Measurements from ENCODE around the gene KRT24.

The KRT24 gene

DNA sequence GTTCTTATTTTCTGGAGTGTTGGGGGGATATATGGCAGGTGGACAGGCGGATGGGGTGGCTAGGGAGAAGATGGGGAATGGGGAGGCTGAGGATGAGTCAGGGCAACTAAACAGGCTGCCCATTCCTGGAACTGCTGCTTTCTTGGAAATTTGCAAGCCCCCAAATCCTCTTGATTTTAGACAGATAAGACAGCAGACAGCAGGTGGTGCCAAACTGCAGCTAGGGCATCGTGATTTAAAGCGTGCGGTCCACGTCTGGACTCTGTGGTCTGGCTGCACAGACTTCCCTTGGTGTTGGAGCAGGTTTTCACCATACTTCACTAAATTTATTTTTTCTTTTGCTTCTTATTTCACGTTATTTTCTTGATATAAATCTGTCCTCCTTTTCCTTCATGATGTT lies 10.9 kb upstream of the KRT24 start:
- no peaks in the 10 kb centered on the region for H3K36me3 Mint-ChIP-seq (ENCODE audit: low read depth)
- no peaks in the 10 kb centered on the region for H3K9me3 Mint-ChIP-seq
- DNase-seq, result no peak
- H3K27me3 Mint-ChIP-seq, result peaks cover 12% of the 10 kb centered on the region
- no peak overlapping the region for H3K4me3 Mint-ChIP-seq
- H3K27ac Mint-ChIP-seq, result no peak overlapping the region
- H3K4me1 Mint-ChIP-seq (ENCODE audit: low read depth), result peaks cover 6% of the 10 kb centered on the region

DNA sequence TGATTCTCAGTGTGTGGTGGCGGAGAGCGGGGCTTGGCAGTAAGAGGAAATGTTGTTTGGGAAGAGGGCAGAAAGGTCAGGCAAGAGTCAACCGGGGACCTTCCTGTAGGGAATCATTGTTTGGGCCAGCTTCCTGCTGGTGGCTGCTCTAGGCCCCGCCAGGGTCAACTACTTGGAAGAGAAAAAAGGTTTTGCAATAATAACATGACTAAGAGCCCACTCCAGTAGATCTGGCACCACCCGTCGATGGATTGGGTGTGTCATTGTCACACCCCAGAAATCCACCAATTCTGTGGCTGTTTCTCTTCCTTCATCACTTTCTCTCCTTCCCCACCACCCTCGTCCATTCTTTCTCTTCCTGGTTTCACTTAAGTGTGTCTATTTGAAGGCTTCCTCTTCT lies 4.2 kb upstream of the KRT24 start:
- H3K27ac Mint-ChIP-seq, result no peak overlapping the region
- DNase-seq, result no peak

DNA sequence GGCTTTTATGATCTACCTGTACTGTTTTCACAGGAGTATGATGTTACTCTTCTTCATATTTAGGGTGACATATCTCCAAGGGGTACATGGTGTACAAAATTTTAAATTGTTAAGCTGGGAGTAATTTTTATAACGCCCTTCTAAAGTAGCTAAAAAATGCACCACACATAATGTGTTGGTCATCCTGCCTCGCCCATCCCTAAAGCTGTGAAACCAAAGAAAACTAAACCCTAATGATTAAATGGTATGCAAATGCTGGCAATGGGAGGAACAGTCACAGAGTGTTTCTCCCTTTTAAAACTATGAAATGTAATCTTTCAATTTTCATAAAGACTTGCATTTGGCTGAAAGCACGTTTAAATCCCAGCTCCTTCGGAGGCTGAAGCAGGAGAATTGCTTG lies 2.0 kb upstream of the KRT24 start:
- DNase-seq, result no peak
- Mint-ChIP-seq H3K27me3 (peaks cover 24% of the 10 kb centered on the region), H3K36me3 (ENCODE audit: low read depth) (no peaks in the 10 kb centered on the region), H3K4me1 (ENCODE audit: low read depth) (peaks cover 5% of the 10 kb centered on the region), H3K9me3 (no peaks in the 10 kb centered on the region), H3K27ac (no peak overlapping the region), H3K4me3 (no peak overlapping the region)

More for the DNA sequence above, 4.2 kb upstream of the KRT24 start:
- H3K4me1 Mint-ChIP-seq (ENCODE audit: low read depth), result peaks cover 6% of the 10 kb centered on the region
- H3K4me3 Mint-ChIP-seq, result no peak overlapping the region
- no peaks in the 10 kb centered on the region for H3K9me3 Mint-ChIP-seq
- H3K27me3 Mint-ChIP-seq, result peaks cover 24% of the 10 kb centered on the region
- H3K36me3 Mint-ChIP-seq (ENCODE audit: low read depth), result no peaks in the 10 kb centered on the region

DNA sequence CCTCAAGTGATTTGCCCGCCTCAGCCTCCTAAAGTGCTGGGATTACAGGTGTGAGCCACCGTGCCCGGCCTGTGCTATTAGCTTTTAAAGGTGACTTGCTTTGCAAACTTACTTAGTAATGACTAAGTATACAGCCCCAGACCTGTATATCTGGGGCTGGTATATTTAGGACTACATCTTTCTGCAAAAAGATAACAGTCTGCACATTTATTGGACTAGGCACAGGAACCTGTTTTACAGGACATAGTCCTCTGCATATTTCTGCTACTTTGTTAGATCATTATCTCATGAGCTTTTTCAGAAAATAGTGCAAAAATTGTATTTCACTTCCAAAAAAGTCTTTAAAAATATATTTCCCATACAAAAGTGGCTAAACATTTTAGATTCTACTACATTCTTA lies 1.3 kb downstream of the KRT24 start:
- no peaks in the 10 kb centered on the region for H3K4me1 Mint-ChIP-seq (ENCODE audit: low read depth)
- H3K9me3 Mint-ChIP-seq, result no peaks in the 10 kb centered on the region
- H3K36me3 Mint-ChIP-seq (ENCODE audit: low read depth), result no peaks in the 10 kb centered on the region
- peaks cover 31% of the 10 kb centered on the region for H3K27me3 Mint-ChIP-seq
- DNase-seq, result no peak
- H3K4me3 Mint-ChIP-seq, result no peak overlapping the region
- no peak overlapping the region for H3K27ac Mint-ChIP-seq

DNA sequence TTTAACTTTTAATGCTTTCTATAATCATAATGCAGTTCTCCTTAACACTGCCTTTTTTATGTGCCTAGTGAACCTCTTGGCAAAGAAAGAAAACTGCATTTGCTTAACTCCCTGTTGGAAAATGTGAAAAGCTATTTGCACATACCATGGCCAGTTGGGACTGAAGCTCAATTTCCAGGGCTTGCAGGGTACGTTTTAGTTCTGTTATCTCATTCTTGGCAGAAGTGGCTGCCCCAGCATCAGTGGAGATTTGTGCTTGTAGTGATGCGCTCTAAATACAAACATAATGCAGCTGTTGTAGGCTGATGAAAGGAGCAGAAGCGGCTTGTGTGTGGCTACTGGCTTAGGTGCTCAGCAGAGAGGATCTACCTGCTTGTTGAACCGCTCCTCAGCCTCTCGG lies 3.7 kb downstream of the KRT24 start:
- no peak overlapping the region for H3K4me3 Mint-ChIP-seq
- no peaks in the 10 kb centered on the region for H3K9me3 Mint-ChIP-seq
- no peak for DNase-seq
- H3K27me3 Mint-ChIP-seq, result peaks cover 36% of the 10 kb centered on the region
- H3K27ac Mint-ChIP-seq, result no peak overlapping the region
- H3K36me3 Mint-ChIP-seq (ENCODE audit: low read depth), result no peaks in the 10 kb centered on the region
- H3K4me1 Mint-ChIP-seq (ENCODE audit: low read depth), result no peaks in the 10 kb centered on the region

DNA sequence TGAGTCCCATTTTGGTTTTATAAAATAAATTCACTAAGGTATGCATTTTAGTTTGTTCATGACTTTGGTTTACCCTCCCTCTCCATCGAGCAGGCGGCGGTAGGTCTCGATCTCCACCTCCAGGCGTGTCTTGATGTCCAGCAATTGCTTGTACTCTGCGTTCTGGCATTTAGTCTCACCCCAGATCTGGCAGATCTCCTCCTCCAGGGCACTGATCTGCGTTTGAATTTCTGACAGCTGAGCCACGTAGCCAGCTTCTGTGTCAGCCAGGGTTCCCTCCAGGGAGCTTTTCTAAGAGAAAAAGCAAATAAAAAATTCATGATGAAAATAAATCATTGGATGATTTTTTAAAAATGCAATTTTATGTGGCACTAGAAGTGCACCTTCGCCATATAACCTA lies 4.2 kb downstream of the KRT24 start:
- Mint-ChIP-seq H3K4me1 (ENCODE audit: low read depth) (no peaks in the 10 kb centered on the region), H3K4me3 (no peak overlapping the region), H3K27ac (no peak overlapping the region), H3K27me3 (peaks cover 36% of the 10 kb centered on the region), H3K9me3 (no peaks in the 10 kb centered on the region), H3K36me3 (ENCODE audit: low read depth) (no peaks in the 10 kb centered on the region)
- no peak for DNase-seq

DNA sequence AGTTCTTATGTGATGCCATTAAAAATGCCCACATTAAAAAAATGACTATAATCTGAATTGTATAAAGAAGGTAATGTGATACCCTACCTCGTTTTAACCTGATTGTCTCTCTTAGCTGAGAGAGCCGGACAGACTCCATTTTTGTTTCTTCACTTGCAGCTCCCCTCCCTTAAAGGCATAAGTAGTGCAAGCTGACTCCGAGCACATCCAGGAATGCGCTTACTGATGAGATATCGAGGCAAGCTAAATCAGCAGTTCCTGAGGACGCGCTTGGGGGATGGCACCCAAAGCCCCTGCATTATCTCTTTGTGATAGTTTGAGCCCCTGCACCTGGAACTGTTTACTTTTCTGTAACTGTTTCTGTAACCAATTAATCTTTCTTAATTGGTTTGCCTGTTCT lies 6.3 kb downstream of the KRT24 start:
- H3K27ac Mint-ChIP-seq, result no peak overlapping the region
- no peak for DNase-seq
- no peaks in the 10 kb centered on the region for H3K4me1 Mint-ChIP-seq (ENCODE audit: low read depth)
- H3K4me3 Mint-ChIP-seq, result no peak overlapping the region
- peaks cover 35% of the 10 kb centered on the region for H3K27me3 Mint-ChIP-seq
- no peaks in the 10 kb centered on the region for H3K9me3 Mint-ChIP-seq
- no peaks in the 10 kb centered on the region for H3K36me3 Mint-ChIP-seq (ENCODE audit: low read depth)

DNA sequence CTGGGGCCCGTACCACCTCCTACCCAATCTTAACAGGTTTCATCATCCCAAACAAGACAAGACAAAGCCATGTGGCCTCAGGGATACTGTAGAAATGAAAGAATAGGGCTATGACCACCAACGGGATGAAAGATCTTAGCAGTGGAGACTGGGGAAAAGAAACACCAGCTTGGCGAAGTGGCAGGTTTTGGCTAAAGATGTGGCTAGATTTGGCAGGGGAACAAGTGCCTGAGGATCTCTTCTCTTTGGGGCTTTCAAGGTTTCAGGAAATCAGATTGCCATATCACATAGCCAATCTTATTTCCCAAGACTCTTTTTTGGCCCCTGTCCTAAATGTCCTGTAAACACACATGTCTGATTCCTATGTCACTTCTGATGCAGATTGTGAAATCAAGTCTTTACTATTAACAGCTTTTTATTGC lies 6.9 kb downstream of the KRT24 start:
- no peak for DNase-seq
- Mint-ChIP-seq H3K36me3 (ENCODE audit: low read depth) (no peaks in the 10 kb centered on the region), H3K27me3 (peaks cover 35% of the 10 kb centered on the region)

DNA sequence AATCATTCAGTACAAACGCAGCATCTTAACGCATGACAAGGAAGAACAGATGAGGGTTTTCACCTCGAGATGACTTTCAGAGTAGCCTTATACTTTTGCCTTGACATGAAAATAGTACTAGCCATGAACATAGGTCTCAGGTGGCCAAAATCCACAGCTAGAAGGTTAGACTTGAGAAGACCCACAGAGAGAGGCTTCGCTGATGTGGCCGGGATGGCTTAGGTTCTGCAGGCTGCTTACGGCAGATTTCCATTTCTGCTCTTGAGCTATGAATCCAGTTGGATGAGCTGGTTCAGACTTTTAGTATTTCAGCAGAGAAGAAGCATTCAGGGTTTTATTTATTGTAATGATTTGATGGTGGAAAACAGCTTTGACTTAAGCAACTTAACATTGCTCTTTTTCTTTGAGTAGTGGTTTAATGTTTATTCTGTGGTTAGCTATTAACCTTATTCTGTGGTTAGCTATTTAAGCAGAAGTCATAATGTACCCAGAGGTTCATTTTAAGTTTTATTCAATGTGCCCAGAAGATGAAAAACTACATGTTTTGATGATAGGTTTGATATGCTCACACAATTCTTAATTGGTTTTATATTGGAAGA lies 7.6 kb downstream of the KRT24 start:
- Mint-ChIP-seq H3K4me1 (ENCODE audit: low read depth) (no peaks in the 10 kb centered on the region), H3K9me3 (no peaks in the 10 kb centered on the region), H3K27me3 (peaks cover 35% of the 10 kb centered on the region), H3K36me3 (ENCODE audit: low read depth) (no peaks in the 10 kb centered on the region), H3K4me3 (no peak overlapping the region), H3K27ac (no peak overlapping the region)
- DNase-seq, result no peak

More for the DNA sequence above, 6.9 kb downstream of the KRT24 start:
- no peaks in the 10 kb centered on the region for H3K4me1 Mint-ChIP-seq (ENCODE audit: low read depth)
- H3K4me3 Mint-ChIP-seq, result no peak overlapping the region
- no peaks in the 10 kb centered on the region for H3K9me3 Mint-ChIP-seq
- no peak overlapping the region for H3K27ac Mint-ChIP-seq

DNA sequence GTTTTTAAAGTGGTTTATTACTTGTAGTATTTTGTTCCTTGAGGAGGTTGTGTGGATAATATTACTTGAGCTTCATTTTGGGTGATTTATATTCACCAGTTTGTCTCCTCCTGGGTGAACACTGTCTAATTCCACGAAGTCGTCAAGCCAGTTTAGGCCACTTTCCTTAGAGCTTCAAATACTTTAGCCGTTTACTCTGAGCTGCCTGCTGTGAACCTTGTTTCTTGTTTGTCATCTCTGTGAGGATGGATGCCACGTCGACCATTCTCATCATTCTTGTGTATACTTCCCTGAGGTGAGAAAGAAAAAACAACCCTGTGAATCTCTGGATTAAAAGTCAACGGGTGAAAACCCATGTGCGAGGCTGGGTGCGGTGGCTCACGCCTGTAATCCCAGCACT lies 9.0 kb downstream of the KRT24 start:
- Mint-ChIP-seq H3K4me1 (ENCODE audit: low read depth) (no peaks in the 10 kb centered on the region), H3K27ac (no peak overlapping the region), H3K9me3 (no peaks in the 10 kb centered on the region), H3K27me3 (peaks cover 32% of the 10 kb centered on the region), H3K36me3 (ENCODE audit: low read depth) (no peaks in the 10 kb centered on the region), H3K4me3 (no peak overlapping the region)
- DNase-seq, result no peak

DNA sequence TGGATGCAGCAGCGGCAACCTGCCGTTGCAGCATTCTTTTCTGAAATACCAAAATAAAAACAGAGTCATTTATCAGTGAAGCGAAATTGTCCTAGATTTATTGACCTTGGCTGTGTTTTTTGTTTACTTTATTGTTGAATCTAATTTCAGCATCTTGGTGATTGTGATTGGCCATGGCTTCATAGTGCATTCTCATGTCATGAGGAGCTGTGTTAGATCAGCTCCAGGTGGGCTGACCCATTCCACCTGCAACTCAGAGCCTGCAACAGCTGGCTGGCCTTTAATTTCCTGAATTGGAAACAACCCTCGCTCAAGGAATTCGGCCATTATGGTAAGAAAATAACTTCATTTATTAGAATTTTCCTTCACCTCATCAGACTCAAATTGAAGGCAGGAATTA lies 16.4 kb downstream of the KRT24 start:
- no peak overlapping the region for H3K27ac Mint-ChIP-seq
- no peaks in the 10 kb centered on the region for H3K9me3 Mint-ChIP-seq
- DNase-seq, result no peak
- H3K4me1 Mint-ChIP-seq (ENCODE audit: low read depth), result no peaks in the 10 kb centered on the region
- no peaks in the 10 kb centered on the region for H3K36me3 Mint-ChIP-seq (ENCODE audit: low read depth)
- H3K4me3 Mint-ChIP-seq, result no peak overlapping the region
- peaks cover 3% of the 10 kb centered on the region for H3K27me3 Mint-ChIP-seq

DNA sequence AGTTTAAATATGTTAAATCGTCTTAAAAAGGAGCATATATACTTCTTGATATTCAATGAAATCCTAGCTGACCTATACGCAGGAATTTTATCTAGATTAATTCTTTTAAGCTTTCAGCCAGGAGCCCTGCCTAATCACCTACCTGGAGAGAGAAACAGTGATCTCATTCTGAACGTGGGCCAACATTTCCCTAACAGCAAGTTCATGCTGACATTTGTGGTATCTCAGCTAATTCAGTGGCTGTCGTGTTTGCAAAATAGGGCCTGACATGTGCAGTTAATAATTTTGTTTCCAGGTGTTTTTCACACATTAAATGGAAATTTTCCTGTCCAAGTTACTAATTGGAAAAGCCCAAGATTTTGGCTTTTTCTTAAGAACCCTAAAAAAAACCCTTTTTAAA lies 17.4 kb downstream of the KRT24 start:
- Mint-ChIP-seq H3K9me3 (no peaks in the 10 kb centered on the region), H3K4me1 (ENCODE audit: low read depth) (no peaks in the 10 kb centered on the region), H3K27me3 (peaks cover 10% of the 10 kb centered on the region), H3K27ac (no peak overlapping the region), H3K36me3 (ENCODE audit: low read depth) (no peaks in the 10 kb centered on the region), H3K4me3 (no peak overlapping the region)
- DNase-seq, result no peak

DNA sequence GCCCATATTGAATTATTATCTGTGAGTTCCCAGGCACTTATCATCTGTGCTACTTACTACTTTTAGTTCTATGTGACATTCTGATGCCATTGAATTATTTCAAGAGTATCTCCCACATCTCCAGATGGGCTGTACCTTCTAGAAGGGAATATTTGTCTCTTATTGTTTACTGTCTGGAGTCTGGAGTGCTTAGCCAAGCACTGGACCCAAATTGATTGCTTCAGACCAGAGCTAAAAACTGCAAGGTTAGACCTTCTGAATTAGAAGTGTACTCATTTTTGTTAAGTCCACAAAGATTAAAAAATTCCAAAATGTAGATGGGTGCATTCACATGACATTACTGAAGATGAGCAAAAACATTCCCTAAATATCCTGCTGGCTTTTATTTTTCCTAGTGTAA lies 22.6 kb downstream of the KRT24 start:
- no peaks in the 10 kb centered on the region for H3K9me3 Mint-ChIP-seq
- no peak for DNase-seq
- peaks cover 41% of the 10 kb centered on the region for H3K27me3 Mint-ChIP-seq
- H3K4me3 Mint-ChIP-seq, result no peak overlapping the region
- no peak overlapping the region for H3K27ac Mint-ChIP-seq
- H3K4me1 Mint-ChIP-seq (ENCODE audit: low read depth), result peaks cover 9% of the 10 kb centered on the region
- no peaks in the 10 kb centered on the region for H3K36me3 Mint-ChIP-seq (ENCODE audit: low read depth)

DNA sequence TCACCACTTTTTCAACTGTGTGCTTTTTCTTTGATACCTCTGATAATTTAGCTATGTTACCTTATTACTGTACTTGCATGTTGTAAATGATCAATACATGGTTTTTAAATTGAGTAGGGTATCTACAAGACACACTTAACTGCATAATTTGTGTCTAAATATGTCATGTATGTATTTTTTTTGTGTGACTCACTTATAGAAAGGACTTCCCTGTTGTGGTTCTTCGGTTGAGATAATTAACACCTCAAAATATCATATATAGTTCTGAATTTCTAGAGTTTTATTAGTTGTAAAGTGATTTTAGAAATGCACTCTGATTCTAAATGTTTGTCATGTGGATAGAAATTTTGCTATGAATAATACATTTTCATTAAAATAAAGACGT lies 24.0 kb downstream of the KRT24 start:
- no peaks in the 10 kb centered on the region for H3K36me3 Mint-ChIP-seq (ENCODE audit: low read depth)
- peaks cover 9% of the 10 kb centered on the region for H3K4me1 Mint-ChIP-seq (ENCODE audit: low read depth)
- no peak overlapping the region for H3K4me3 Mint-ChIP-seq
- H3K27ac Mint-ChIP-seq, result no peak overlapping the region
- peaks cover 49% of the 10 kb centered on the region for H3K27me3 Mint-ChIP-seq
- DNase-seq, result no peak
- H3K9me3 Mint-ChIP-seq, result no peaks in the 10 kb centered on the region

DNA sequence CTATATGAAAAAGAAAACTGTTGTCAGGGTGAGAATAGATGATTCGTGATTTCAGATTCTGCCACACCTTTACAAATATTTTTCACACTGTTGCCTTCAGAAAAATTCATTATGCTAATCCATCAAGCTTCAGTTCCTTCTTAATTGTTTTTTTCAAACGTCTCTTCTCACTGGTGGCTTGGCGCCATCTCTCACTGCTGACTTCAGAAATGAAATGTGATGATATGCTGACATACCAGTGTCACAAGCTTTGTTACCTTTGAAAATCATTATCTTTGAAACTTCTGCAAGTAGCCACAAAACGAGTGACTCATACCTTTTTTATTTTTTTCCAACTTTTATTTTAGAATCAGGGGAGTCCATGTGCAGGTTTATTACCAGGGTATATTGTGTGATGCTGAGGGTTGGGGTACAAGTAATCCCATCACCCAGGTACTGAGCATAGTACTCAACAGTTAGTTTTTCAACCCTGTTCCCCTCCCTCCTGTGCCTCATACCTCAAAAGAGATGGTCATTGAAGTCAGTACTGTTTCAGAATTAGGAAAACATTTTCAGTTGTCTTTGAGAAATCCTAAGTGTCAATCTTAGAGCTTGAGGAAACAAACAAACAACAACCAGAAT lies 24.5 kb downstream of the KRT24 start:
- no peaks in the 10 kb centered on the region for H3K36me3 Mint-ChIP-seq (ENCODE audit: low read depth)
- H3K27ac Mint-ChIP-seq, result no peak overlapping the region
- H3K4me1 Mint-ChIP-seq (ENCODE audit: low read depth), result peaks cover 9% of the 10 kb centered on the region
- H3K9me3 Mint-ChIP-seq, result no peaks in the 10 kb centered on the region
- H3K4me3 Mint-ChIP-seq, result no peak overlapping the region
- no peak for DNase-seq
- H3K27me3 Mint-ChIP-seq, result peaks cover 52% of the 10 kb centered on the region

DNA sequence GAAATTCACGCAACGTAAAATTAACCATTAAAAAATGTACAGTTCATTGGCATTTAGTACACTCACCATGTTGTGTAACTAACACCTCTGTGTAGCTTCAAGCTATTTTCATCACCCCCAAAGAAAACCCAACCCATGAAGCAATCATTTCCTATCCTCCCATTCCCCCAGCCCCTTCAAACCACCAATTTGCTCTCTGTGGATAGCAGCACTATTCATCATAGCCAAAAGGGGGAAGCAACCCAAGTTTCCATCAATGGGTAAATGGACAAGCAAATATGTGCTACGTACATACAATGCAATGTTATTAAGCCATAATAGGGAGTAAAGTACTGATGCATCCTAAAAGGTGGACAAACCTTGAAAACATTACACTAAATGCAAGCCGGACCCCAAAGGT lies 27.6 kb downstream of the KRT24 start:
- H3K4me1 Mint-ChIP-seq (ENCODE audit: low read depth), result peaks cover 9% of the 10 kb centered on the region
- H3K27ac Mint-ChIP-seq, result no peak overlapping the region
- H3K27me3 Mint-ChIP-seq, result peaks cover 41% of the 10 kb centered on the region
- H3K9me3 Mint-ChIP-seq, result no peaks in the 10 kb centered on the region
- DNase-seq, result no peak
- no peak overlapping the region for H3K4me3 Mint-ChIP-seq
- no peaks in the 10 kb centered on the region for H3K36me3 Mint-ChIP-seq (ENCODE audit: low read depth)

Measured in activated T-cell treated with anti-CD3 and anti-CD28 coated beads, Interleukin-2, amount 50 U/mL, for 24 hours (primary cell).